Natural killer cell (primary cell): Measurements from ENCODE around the gene NR2C2. TPM values are rescaled to one million over a fixed set of nuclear protein-coding genes. Genes with fewer than 3 reads are reported as not detected.

Source experiments
- ATAC-seq, 3 donors: fragments of 150-1000 bp in 2 of 3; fragments of 200-7000 bp in 1 of 3; cut with Tn5 transposase; 1 replicate in 1 of 3; 2 replicates in 2 of 3; pipeline ENCODE4 v1.10.0; 2021; ENCODE audit warnings: mild to moderate bottlenecking in 2 of 3, moderate library complexity in 2 of 3
- DNase-seq, 2 donors: peaks; one replicate each; pipeline versions ENCODE4 v3.0.0 to v3.0.0-alpha.2; 2013 to 2021; ENCODE audit warnings: mixed read lengths in 1 of 2
- H3K27ac ChIP-seq: one replicate; pipeline ENCODE4 v1.5.1; 2013; ENCODE audit warnings: mild to moderate bottlenecking, low read length
- H3K27me3 ChIP-seq: one replicate; pipeline ENCODE4 v1.6.1; 2013; ENCODE audit warnings: low read length; ENCODE audit not compliant: control insufficient read depth, insufficient read depth
- H3K36me3 ChIP-seq: one replicate; pipeline ENCODE4 v1.6.1; 2013; ENCODE audit warnings: low read length; ENCODE audit not compliant: control insufficient read depth, insufficient read depth
- H3K4me1 ChIP-seq: one replicate; pipeline ENCODE4 v1.6.1; 2013; ENCODE audit warnings: low read length; ENCODE audit not compliant: control insufficient read depth, insufficient read depth
- H3K4me3 ChIP-seq: one replicate; pipeline ENCODE4 v1.5.1; 2013; ENCODE audit warnings: low read length
- H3K9me3 ChIP-seq: one replicate; pipeline ENCODE4 v1.6.1; 2013; ENCODE audit warnings: low read length; ENCODE audit not compliant: control insufficient read depth, insufficient read depth
- H3K27ac Mint-ChIP-seq, 2 donors: one replicate each; pipeline ENCODE4 v1.8.0; 2022; ENCODE audit warnings: mild to moderate bottlenecking in 2 of 2, mixed read lengths in 2 of 2, moderate library complexity in 1 of 2
- H3K27me3 Mint-ChIP-seq, 2 donors: one replicate each; pipeline ENCODE4 v1.8.0; 2022; ENCODE audit warnings: low read depth in 2 of 2, mixed read lengths in 2 of 2
- H3K36me3 Mint-ChIP-seq: one replicate; pipeline ENCODE4 v1.8.0; 2022; ENCODE audit warnings: mixed read lengths
- H3K4me1 Mint-ChIP-seq, 2 donors: one replicate each; pipeline ENCODE4 v1.8.0; 2022; ENCODE audit warnings: mixed read lengths in 2 of 2
- H3K4me3 Mint-ChIP-seq: one replicate; pipeline ENCODE4 v1.8.0; 2022; ENCODE audit warnings: mild to moderate bottlenecking, moderate library complexity, mixed read lengths
- H3K9me3 Mint-ChIP-seq, 2 donors: one replicate each; pipeline ENCODE4 v1.8.0; 2022; ENCODE audit warnings: mixed read lengths in 2 of 2
- WGBS: methylation state at CpG from one replicate; pipeline ENCODE4 v1.1.7; 2013; ENCODE audit warnings: missing lambda C conversion rate; ENCODE audit not compliant: insufficient coverage; 5-methylcytosine and 5-hydroxymethylcytosine counted together
- intact Hi-C: fragments of 100-400 bp; cut with micrococcal nuclease; formaldehyde crosslinking; loops from one replicate; pipeline ENCODE4 v1.14.2; 2022
- total RNA-seq, 4 donors: library from RNA; stranded (reverse); fragments of 120-200 nt in 1 of 4; gene quantifications; one replicate each; pipeline versions ENCODE4 v1.2.3 to v1.2.4, GENCODE V29; 2013 to 2022
- TF ChIP-seq, protein P1 (sequence below): fragments of 200-600 bp; IDR thresholded peaks from one replicate; pipeline ENCODE4 v1.8.0; 2022; ENCODE audit warnings: antibody characterized with exemption

The NR2C2 gene
- total RNA-seq, 3 donors from 2014 or later (not counting 1 experiment from before 2014, with no cell fraction given) = 70.4 to 94.3 (median 81.6) TPM

DNA sequence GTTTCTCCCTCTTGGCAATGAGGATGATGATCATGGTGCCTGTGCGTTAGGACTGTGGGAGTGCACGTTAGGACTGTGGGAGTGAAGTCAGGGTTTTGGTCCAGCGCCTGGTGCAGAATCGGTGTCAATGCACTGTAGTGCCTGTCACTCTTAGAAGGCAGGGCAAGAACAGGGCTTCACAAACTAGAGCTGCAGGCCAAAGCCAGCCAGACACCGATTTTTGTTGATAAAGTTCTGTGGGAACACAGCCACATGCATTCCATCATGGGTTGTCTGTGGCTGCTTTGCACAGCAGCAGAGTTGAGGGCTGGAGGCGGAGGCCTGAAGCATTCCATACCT lies 32.6 kb upstream of the NR2C2 start:
- H3K4me1 ChIP-seq = no peaks in the 10 kb centered on the region
- DNase-seq = no peak
- 86% methylated on average over 6 of the region's 6 CpGs for WGBS
- Mint-ChIP-seq H3K27ac (no peak overlapping the region), H3K36me3 (no peaks in the 10 kb centered on the region), H3K4me3 (no peak overlapping the region), H3K27me3 (peaks cover 6 to 12% of the 10 kb centered on the region in 2 donors), H3K9me3 (no peaks in the 10 kb centered on the region), H3K4me1 (no peaks in the 10 kb centered on the region)
- no peak for ATAC-seq
- no peaks in the 10 kb centered on the region for H3K36me3 ChIP-seq
- intact Hi-C loops = no loop called here
- H3K27me3 ChIP-seq = no peaks in the 10 kb centered on the region
- no peak overlapping the region for H3K4me3 ChIP-seq
- TF ChIP-seq, protein P1, sequence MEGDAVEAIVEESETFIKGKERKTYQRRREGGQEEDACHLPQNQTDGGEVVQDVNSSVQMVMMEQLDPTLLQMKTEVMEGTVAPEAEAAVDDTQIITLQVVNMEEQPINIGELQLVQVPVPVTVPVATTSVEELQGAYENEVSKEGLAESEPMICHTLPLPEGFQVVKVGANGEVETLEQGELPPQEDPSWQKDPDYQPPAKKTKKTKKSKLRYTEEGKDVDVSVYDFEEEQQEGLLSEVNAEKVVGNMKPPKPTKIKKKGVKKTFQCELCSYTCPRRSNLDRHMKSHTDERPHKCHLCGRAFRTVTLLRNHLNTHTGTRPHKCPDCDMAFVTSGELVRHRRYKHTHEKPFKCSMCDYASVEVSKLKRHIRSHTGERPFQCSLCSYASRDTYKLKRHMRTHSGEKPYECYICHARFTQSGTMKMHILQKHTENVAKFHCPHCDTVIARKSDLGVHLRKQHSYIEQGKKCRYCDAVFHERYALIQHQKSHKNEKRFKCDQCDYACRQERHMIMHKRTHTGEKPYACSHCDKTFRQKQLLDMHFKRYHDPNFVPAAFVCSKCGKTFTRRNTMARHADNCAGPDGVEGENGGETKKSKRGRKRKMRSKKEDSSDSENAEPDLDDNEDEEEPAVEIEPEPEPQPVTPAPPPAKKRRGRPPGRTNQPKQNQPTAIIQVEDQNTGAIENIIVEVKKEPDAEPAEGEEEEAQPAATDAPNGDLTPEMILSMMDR = no peak
- no peak overlapping the region for H3K27ac ChIP-seq
- no peaks in the 10 kb centered on the region for H3K9me3 ChIP-seq

DNA sequence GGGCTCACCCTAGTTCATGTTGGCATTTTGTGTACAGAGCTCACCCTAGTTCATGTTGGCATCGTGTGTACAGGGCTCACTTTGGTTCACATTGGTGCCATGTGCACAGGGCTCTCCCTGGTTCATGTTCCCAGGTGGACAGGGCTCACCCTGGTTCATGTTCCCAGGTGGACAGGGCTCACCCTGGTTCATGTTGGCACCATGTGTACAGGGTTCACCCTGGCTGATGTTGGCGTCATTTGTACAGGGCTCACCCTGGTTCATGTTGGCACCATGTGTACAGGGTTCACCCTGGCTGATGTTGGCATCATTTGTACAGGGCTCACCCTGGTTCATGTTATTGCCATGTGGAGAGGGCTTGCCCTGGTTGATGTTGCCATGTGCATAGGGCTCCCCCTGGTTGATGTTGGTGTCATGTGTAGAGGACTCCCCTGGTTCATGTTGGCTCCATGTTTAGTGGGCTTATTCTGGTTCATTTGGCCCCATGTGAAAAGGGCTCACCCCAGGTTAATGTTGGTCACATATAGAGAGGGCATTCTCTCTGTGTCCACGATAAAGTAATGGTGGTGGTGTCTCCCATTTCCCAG lies 31.7 kb upstream of the NR2C2 start:
- Mint-ChIP-seq H3K27ac (no peak overlapping the region), H3K9me3 (no peaks in the 10 kb centered on the region), H3K27me3 (peaks cover 6 to 12% of the 10 kb centered on the region in 2 donors), H3K4me3 (no peak overlapping the region), H3K4me1 (peaks cover 0 to 3% of the 10 kb centered on the region in 2 donors), H3K36me3 (no peaks in the 10 kb centered on the region)
- H3K4me1 ChIP-seq = no peaks in the 10 kb centered on the region
- TF ChIP-seq, protein P1 = no peak
- no peak overlapping the region for H3K27ac ChIP-seq
- intact Hi-C loops = no loop called here
- no peaks in the 10 kb centered on the region for H3K27me3 ChIP-seq
- ATAC-seq (peak in 2 of 3 donors; percentile 24 to 38), DNase-seq (peak in 1 of 2 donors; percentile 56)
- no peak overlapping the region for H3K4me3 ChIP-seq
- H3K9me3 ChIP-seq = no peaks in the 10 kb centered on the region
- no peaks in the 10 kb centered on the region for H3K36me3 ChIP-seq
- WGBS = 86% methylated on average over 3 of the region's 3 CpGs

DNA sequence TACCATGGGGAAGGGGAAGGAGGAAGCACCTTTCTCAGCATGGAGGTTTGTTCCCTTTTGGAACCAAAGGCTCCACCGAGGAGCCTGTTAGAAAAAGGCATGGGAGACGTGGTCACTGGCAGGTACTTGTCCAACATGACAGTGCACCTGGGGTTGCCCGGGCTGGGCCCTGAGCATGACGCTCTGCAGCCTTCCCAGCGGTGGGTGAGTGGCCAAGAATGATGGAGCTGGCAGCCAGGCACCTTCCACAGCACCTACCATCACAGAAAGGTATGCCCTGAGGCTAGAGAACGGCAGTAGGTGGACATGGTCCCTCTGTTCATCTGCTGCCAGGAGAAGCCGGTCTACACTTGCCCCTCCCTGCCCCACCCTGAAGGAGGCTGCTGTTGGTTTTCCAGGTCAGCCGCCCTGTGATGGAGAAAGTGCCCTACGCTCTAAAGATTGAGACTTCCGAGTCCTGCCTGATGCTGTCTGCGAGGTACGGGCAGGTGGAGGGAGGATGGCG lies 29.0 kb upstream of the NR2C2 start:
- DNase-seq (no peak), ATAC-seq (no peak)
- no peak overlapping the region for H3K4me3 Mint-ChIP-seq
- no peaks in the 10 kb centered on the region for H3K9me3 Mint-ChIP-seq
- 86% methylated on average over 13 of the region's 13 CpGs for WGBS
- Histone ChIP-seq H3K27ac (no peak overlapping the region), H3K4me1 (no peaks in the 10 kb centered on the region), H3K27me3 (no peaks in the 10 kb centered on the region), H3K4me3 (no peak overlapping the region), H3K9me3 (no peaks in the 10 kb centered on the region), H3K36me3 (no peaks in the 10 kb centered on the region)
- intact Hi-C loops = no loop called here
- H3K27me3 Mint-ChIP-seq = peaks cover 0 to 6% of the 10 kb centered on the region in 2 donors
- H3K27ac Mint-ChIP-seq = no peak overlapping the region
- peaks cover 0 to 8% of the 10 kb centered on the region in 2 donors for H3K4me1 Mint-ChIP-seq
- TF ChIP-seq, protein P1 = no peak
- H3K36me3 Mint-ChIP-seq = no peaks in the 10 kb centered on the region

DNA sequence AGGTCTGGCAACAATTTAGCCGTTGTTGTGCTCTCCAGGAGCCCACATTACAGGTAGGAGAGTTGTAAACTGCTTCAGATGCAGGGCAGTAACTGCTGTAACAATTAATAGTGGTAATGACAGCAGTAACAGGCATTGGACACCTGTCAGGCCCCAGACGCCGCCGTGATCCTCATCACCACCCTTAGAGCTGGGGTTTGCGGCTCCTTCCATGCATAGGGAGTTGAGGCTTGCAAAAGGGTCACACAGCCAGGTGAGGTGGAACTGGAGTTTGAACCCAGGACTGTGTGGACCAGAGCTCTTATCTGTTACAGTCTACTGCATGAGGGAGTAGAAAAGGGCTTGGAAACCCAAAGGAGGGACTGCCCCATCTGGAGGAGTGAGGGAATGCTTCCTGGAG lies 26.8 kb upstream of the NR2C2 start:
- Histone ChIP-seq H3K27me3 (no peaks in the 10 kb centered on the region), H3K4me3 (no peak overlapping the region), H3K9me3 (no peaks in the 10 kb centered on the region), H3K27ac (no peak overlapping the region), H3K4me1 (no peaks in the 10 kb centered on the region), H3K36me3 (no peaks in the 10 kb centered on the region)
- Mint-ChIP-seq H3K36me3 (no peaks in the 10 kb centered on the region), H3K27me3 (no peaks in the 10 kb centered on the region), H3K4me3 (no peak overlapping the region), H3K27ac (no peak overlapping the region), H3K9me3 (no peaks in the 10 kb centered on the region), H3K4me1 (peaks cover 0 to 8% of the 10 kb centered on the region in 2 donors)
- ATAC-seq (no peak), DNase-seq (no peak)
- 92% methylated on average over 5 of the region's 5 CpGs for WGBS
- intact Hi-C loops = loop anchor here (10.0 kb wide), 1 partner anchor 1026 kb away; no protein-coding TSS in a partner anchor
- TF ChIP-seq, protein P1 = no peak
